ENCODE measurements around the gene OR56B1. TPM values are rescaled to one million over a fixed set of nuclear protein-coding genes. Genes with fewer than 3 reads are reported as not detected.

Gene OR56B1
- total and polyA plus RNA-seq, 2 of the 8 experiments (the other 6 are each of a cell fraction or from before 2014, with no cell fraction given) = 0.20 TPM; not detected in 1

DNA sequence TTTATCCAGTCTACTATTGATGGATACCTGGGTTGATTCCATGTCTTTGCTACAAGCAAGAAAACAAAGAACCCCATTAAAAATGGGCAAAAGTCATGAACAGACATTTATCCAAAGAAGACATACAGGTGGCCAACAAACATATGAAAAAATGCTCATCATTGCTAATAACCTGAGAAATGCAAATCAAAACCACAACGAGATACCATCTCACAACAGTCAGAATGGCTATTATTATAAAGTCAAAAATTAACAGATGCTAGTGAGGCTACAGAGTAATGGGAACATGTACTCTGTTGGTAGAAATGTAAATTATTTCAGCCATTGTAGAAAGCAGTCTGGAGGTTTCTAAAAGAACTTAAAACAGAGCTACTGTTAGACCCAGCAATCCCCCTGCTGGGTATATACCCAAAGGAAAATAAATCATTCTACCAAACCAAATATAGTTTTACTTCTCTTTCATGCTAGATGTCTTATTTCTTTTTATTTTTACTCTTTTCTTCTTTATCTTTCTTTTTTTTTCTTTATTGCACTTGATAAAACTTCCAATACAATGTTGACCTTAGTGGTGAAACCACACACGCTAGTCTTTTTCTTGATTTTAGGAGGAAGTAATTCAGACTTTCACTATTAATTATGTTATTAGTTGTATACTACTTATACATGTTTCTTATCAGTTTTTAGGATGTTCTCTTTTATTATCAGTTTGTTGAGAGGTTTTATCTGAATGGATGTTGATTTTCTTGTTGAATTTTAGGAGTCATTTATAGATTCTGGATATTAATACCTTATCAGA, 32.3 kb upstream of the OR56B1 start:
- no peak overlapping the region for H3K23ac ChIP-seq (ENCODE audit: insufficient read length)
- no peak overlapping the region for H2BK20ac ChIP-seq (ENCODE audit: low read length)
- no peak overlapping the region for H3K27ac ChIP-seq (ENCODE audit: low read depth, low read length)
- H3K4ac ChIP-seq (replicated peaks; ENCODE audit: insufficient read length, low read depth, low read length) = no peak overlapping the region
- no peaks in the 10 kb centered on the region for H3K79me1 ChIP-seq (ENCODE audit: low read depth, low read length)
- no peaks in the 10 kb centered on the region for H3K27me3 ChIP-seq (replicated peaks in 1 of 4; ENCODE audit: control insufficient read depth in 3 of 4, extremely low read depth in 1 of 4, insufficient read depth in 3 of 4, low read length in 3 of 4)
- no peak overlapping the region for H3K4me2 ChIP-seq (ENCODE audit: insufficient read depth in 1 of 2, low read depth in 2 of 2, low read length in 2 of 2)
- H2BK5ac ChIP-seq (ENCODE audit: low read depth, low read length) = no peak overlapping the region
- no peak overlapping the region for H4K8ac ChIP-seq (ENCODE audit: extremely low read depth, insufficient read depth, low read length)
- no peak overlapping the region for H2BK120ac ChIP-seq (replicated peaks; ENCODE audit: low read depth, low read length)
- no peaks in the 10 kb centered on the region for H4K20me1 ChIP-seq (replicated peaks in 1 of 2; ENCODE audit: control insufficient read depth in 1 of 2, insufficient read depth in 2 of 2, low read length in 2 of 2)
- no peak overlapping the region for H2BK15ac ChIP-seq (ENCODE audit: low read length)
- no peaks in the 10 kb centered on the region for H3K9me3 ChIP-seq (ENCODE audit: insufficient read depth in 2 of 2, low read depth in 1 of 2, low read length in 1 of 2)
- CTCF ChIA-PET (ENCODE audit: partially characterized antibody) = no interaction called here
- no peak overlapping the region for H3K9ac ChIP-seq (replicated peaks in 1 of 4; ENCODE audit: extremely low read depth in 1 of 4, low read depth in 3 of 4, low read length in 3 of 4)
- no peaks in the 10 kb centered on the region; the same call in 1 of the 2 replicates for H3K23me2 ChIP-seq (ENCODE audit: low read depth, low read length)
- H4K5ac ChIP-seq (ENCODE audit: insufficient read length, low read depth, low read length) = no peak overlapping the region
- POLR2A ChIA-PET (ENCODE audit: partially characterized antibody) = interaction anchor here (1.0 kb wide), 1 partner anchor 14 kb away, joined by 3 read pairs; the partner anchor contains the start of gene TRIM22
- 90% methylated on average over 2 of the region's 2 CpGs; no CpG with 5 or more reads in 1 of the 2 experiments for WGBS, 2 experiments (ENCODE audit: extremely low coverage in 1 of 2, insufficient coverage in 1 of 2, insufficient read length in 1 of 2, insufficient replicate concordance in 2 of 2, low coverage in 1 of 2, low lambda C conversion rate in 2 of 2, missing lambda C conversion rate in 1 of 2)
- no peaks in the 10 kb centered on the region; a peak in 1 of 4 replicates for H3K79me2 ChIP-seq (ENCODE audit: control insufficient read depth in 1 of 2, insufficient read depth in 2 of 2, low read length in 2 of 2)
- H3K18ac ChIP-seq (ENCODE audit: extremely low read depth, low read length) = no peak overlapping the region
- no peak overlapping the region for H3K4me3 ChIP-seq (ENCODE audit: extremely low read depth in 1 of 4, insufficient read depth in 2 of 4, low read depth in 3 of 4, low read length in 4 of 4)
- H2AFZ ChIP-seq (ENCODE audit: low read length) = no peak overlapping the region
- H3K4me1 ChIP-seq (replicated peaks in 1 of 4; ENCODE audit: control insufficient read depth in 3 of 4, insufficient read depth in 4 of 4, low read length in 3 of 4) = no peaks in the 10 kb centered on the region
- H3K36me3 ChIP-seq (ENCODE audit: control insufficient read depth in 2 of 4, insufficient read depth in 4 of 4, low read length in 3 of 4) = peaks cover 2 to 56% (median 31%) of the 10 kb centered on the region in 4 experiments; a peak in 7 of 8 replicates
- no peak overlapping the region for H3K14ac ChIP-seq (ENCODE audit: insufficient read length)
- H2AK5ac ChIP-seq (ENCODE audit: low read depth, low read length) = no peak overlapping the region
- FAIRE-seq = no peak
- H2BK12ac ChIP-seq (ENCODE audit: low read depth, low read length) = no peak overlapping the region
- H3K56ac ChIP-seq (replicated peaks; ENCODE audit: insufficient read length, low read depth, low read length) = no peak overlapping the region
- H4K91ac ChIP-seq (replicated peaks; ENCODE audit: insufficient read length, low read length) = no peak overlapping the region
- no peak for DNase-seq (ENCODE audit: low read depth in 1 of 2, low spot score in 2 of 2)
- TF ChIP-seq ASH2L (IDR thresholded peaks at IDR 0.05; ENCODE audit: low read length) = no peak

Measured in H1 (cell line).